KMS-11 (cell line): ENCODE data around the gene CDKN2B-AS1.

Source experiments
- H2AFZ ChIP-seq: fragments of 200-600 bp; sonication (generic); 2 replicates; pipeline ENCODE4 v1.6.1; 2016; ENCODE audit warnings: antibody characterized with exemption, mixed run types, low read depth
- H3K27ac ChIP-seq: fragments of 200-600 bp; sonication (generic); 2 replicates; pipeline ENCODE4 v1.6.1; 2016; ENCODE audit warnings: mild to moderate bottlenecking, mixed run types
- H3K27me3 ChIP-seq: fragments of 200-600 bp; sonication (generic); 2 replicates; pipeline ENCODE4 v1.6.1; 2017; ENCODE audit warnings: mild to moderate bottlenecking, low read depth, mixed run types, moderate library complexity; ENCODE audit not compliant: insufficient read depth
- H3K36me3 ChIP-seq: fragments of 200-600 bp; sonication (generic); 2 replicates; pipeline ENCODE4 v1.6.1; 2017; ENCODE audit warnings: mild to moderate bottlenecking, mixed run types; ENCODE audit not compliant: insufficient read depth
- H3K4me1 ChIP-seq: fragments of 200-600 bp; sonication (generic); 2 replicates; pipeline ENCODE4 v1.6.1; 2016; ENCODE audit warnings: mild to moderate bottlenecking, low read depth, mixed run types; ENCODE audit not compliant: poor library complexity, severe bottlenecking
- H3K4me2 ChIP-seq: fragments of 200-600 bp; sonication (generic); 2 replicates; pipeline ENCODE4 v1.7.0; 2016; ENCODE audit warnings: mild to moderate bottlenecking, mixed run types
- H3K4me3 ChIP-seq: fragments of 200-600 bp; sonication (generic); IDR thresholded peaks from 2 replicates; pipeline ENCODE4 v1.6.1; 2017; ENCODE audit warnings: low read depth, low read length, mixed read lengths; ENCODE audit not compliant: insufficient read depth
- H3K79me2 ChIP-seq: fragments of 200-600 bp; sonication (generic); 2 replicates; pipeline ENCODE4 v1.6.1; 2016; ENCODE audit warnings: low read depth, mixed run types; ENCODE audit not compliant: insufficient read depth
- H3K9ac ChIP-seq: fragments of 200-600 bp; sonication (generic); 2 replicates; pipeline ENCODE4 v1.6.1; 2016; ENCODE audit warnings: mild to moderate bottlenecking, mixed run types
- H4K20me1 ChIP-seq: fragments of 200-600 bp; sonication (generic); 2 replicates; pipeline ENCODE4 v1.6.1; 2016; ENCODE audit warnings: mild to moderate bottlenecking, mixed run types; ENCODE audit not compliant: insufficient read depth
- CTCF ChIP-seq: fragments of 200-600 bp; sonication (generic); conservative IDR thresholded peaks from 2 replicates; pipeline ENCODE4 v1.6.1; 2017; ENCODE audit warnings: low read depth, mild to moderate bottlenecking, antibody characterized with exemption, low read length, moderate library complexity, mixed read lengths

CDKN2B-AS1 gene

GRCh38 chr9:22022396-22022795, 27.8 kb downstream of the CDKN2B-AS1 start:
- H3K4me3 ChIP-seq, result no peak overlapping the region
- peaks cover 4% of the 10 kb centered on the region for H3K4me1 ChIP-seq
- no peak for TF ChIP-seq CTCF
- H3K4me2 ChIP-seq, result no peak overlapping the region
- no peaks in the 10 kb centered on the region for H3K27me3 ChIP-seq
- no peaks in the 10 kb centered on the region for H3K36me3 ChIP-seq
- H3K27ac ChIP-seq, result no peak overlapping the region
- H4K20me1 ChIP-seq, result no peaks in the 10 kb centered on the region
- H3K9ac ChIP-seq, result no peak overlapping the region
- no peak overlapping the region for H2AFZ ChIP-seq
- H3K79me2 ChIP-seq, result peaks cover 17% of the 10 kb centered on the region; the same call in 1 of the 2 replicates

- no peaks in the 10 kb centered on the region for H3K36me3 ChIP-seq
Observed at GRCh38 chr9:22026696-22027095, 32.1 kb downstream of the CDKN2B-AS1 start.

GRCh38 chr9:22028394-22028793, 33.8 kb downstream of the CDKN2B-AS1 start:
- H3K27me3 ChIP-seq, result no peaks in the 10 kb centered on the region
- H2AFZ ChIP-seq, result no peak overlapping the region
- TF ChIP-seq CTCF, result no peak
- peaks cover 3% of the 10 kb centered on the region; the same call in 1 of the 2 replicates for H3K79me2 ChIP-seq
- no peaks in the 10 kb centered on the region for H3K36me3 ChIP-seq
- H3K4me3 ChIP-seq, result no peak overlapping the region
- no peak overlapping the region for H3K27ac ChIP-seq
- no peak overlapping the region for H3K9ac ChIP-seq
- peaks cover 63% of the 10 kb centered on the region for H3K4me1 ChIP-seq
- no peaks in the 10 kb centered on the region for H4K20me1 ChIP-seq
- peak overlapping the region; percentile 33 for H3K4me2 ChIP-seq

More at GRCh38 chr9:22026696-22027095, 32.1 kb downstream of the CDKN2B-AS1 start:
- Histone ChIP-seq H3K4me3 (no peak overlapping the region), H3K4me1 (peaks cover 47% of the 10 kb centered on the region), H3K9ac (no peak overlapping the region), H3K4me2 (no peak overlapping the region), H2AFZ (no peak overlapping the region), H3K27me3 (no peaks in the 10 kb centered on the region), H3K79me2 (peaks cover 17% of the 10 kb centered on the region; the same call in 1 of the 2 replicates), H3K27ac (no peak overlapping the region), H4K20me1 (no peaks in the 10 kb centered on the region)
- TF ChIP-seq CTCF, result no peak

- no peaks in the 10 kb centered on the region for H3K79me2 ChIP-seq
- peak overlapping the region; percentile 84; the same call in 1 of the 2 replicates for H3K4me2 ChIP-seq
- no peaks in the 10 kb centered on the region for H4K20me1 ChIP-seq
- TF ChIP-seq CTCF, result no peak
- no peaks in the 10 kb centered on the region for H3K36me3 ChIP-seq
- no peak overlapping the region for H2AFZ ChIP-seq
- no peak overlapping the region for H3K4me3 ChIP-seq
- H3K4me1 ChIP-seq, result peaks cover 71% of the 10 kb centered on the region
- no peak overlapping the region for H3K27ac ChIP-seq
- no peaks in the 10 kb centered on the region for H3K27me3 ChIP-seq
- H3K9ac ChIP-seq, result no peak overlapping the region
Observed at GRCh38 chr9:22029231-22029630, 34.6 kb downstream of the CDKN2B-AS1 start.
